GM12892 (cell line): ENCODE data around the gene ISLR2.

Experiments used
- POLR2A ChIP-seq: IDR thresholded peaks from 2 replicates; pipeline ENCODE4 v1.6.1; 2011; ENCODE audit warnings: low read depth, low read length, control low read depth
- POLR2AphosphoS5 ChIP-seq: IDR thresholded peaks from 2 replicates; pipeline ENCODE4 v1.6.1; 2011; ENCODE audit warnings: low read depth, low read length, control low read depth

DNA sequence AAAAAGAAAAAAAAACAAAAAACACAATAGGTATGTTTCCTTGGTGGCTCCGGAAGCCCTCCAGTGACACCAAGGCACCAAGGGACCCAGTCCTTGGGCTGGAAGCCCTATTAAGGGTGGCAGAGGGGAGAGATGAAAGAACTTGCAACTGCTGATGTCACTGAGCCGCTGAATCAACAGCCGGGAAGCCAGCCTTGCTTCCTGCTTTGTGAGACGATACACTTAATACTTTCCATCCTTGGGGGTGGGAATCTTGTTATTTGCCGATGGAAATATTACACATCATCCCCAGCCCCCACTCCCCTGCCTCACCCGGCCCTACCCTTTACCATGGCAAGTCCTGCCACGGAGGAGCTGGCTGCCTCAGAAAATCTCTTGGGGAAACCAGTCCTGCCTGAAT lies 5.6 kb upstream of the ISLR2 start:
- TF ChIP-seq POLR2A (no peak), POLR2AphosphoS5 (no peak)
